GM18511 (cell line): ENCODE measurements around the gene NKD1.
"Not testable (repeated sequence)": the region's sequence is repeated elsewhere in the genome, so short reads cannot be mapped to it uniquely, and the experiment has no call there.

ENCODE experiments used
- ATAC-seq: cut with Tn5 transposase; IDR thresholded peaks from one replicate; pipeline ENCODE4 v1.9.1; 2021; ENCODE audit warnings: mild to moderate bottlenecking, moderate library complexity; ENCODE audit not compliant: unreplicated experiment

NKD1 gene

GRCh38 chr16:50548125-50548908 is at the start of gene NKD1:
NKD1 (plus strand) TSS chr16:50548396; CDS start chr16:50548554, 158 bp downstream.
- peak; percentile 86 for ATAC-seq

GRCh38 chr16:50498431-50499155 is 49.6 kb upstream of the NKD1 start:
- no peak for ATAC-seq

- no peak for ATAC-seq
Observed at GRCh38 chr16:50499254-50499653, 48.9 kb upstream of the NKD1 start.

- no peak for ATAC-seq
Observed at GRCh38 chr16:50500171-50500874, 47.9 kb upstream of the NKD1 start.

- ATAC-seq: no peak
Observed at GRCh38 chr16:50501251-50501650, 46.9 kb upstream of the NKD1 start.

- ATAC-seq: no peak
Observed at GRCh38 chr16:50501986-50502615, 46.1 kb upstream of the NKD1 start.

GRCh38 chr16:50502616-50503011 is 45.6 kb upstream of the NKD1 start:
- no peak for ATAC-seq

- ATAC-seq: not testable (repeated sequence)
Observed at GRCh38 chr16:50503868-50504531, 44.2 kb upstream of the NKD1 start.

GRCh38 chr16:50505115-50505514 is 43.1 kb upstream of the NKD1 start:
- ATAC-seq: no peak

- no peak for ATAC-seq
Observed at GRCh38 chr16:50505714-50506542, 42.3 kb upstream of the NKD1 start.

GRCh38 chr16:50506543-50506937 is 41.7 kb upstream of the NKD1 start:
- ATAC-seq: no peak

GRCh38 chr16:50507397-50507796 is 40.8 kb upstream of the NKD1 start:
- ATAC-seq: no peak

- ATAC-seq: no peak
Observed at GRCh38 chr16:50509521-50510341, 38.5 kb upstream of the NKD1 start.

- no peak for ATAC-seq
Observed at GRCh38 chr16:50515218-50515617, 33.0 kb upstream of the NKD1 start.

GRCh38 chr16:50516401-50516800 is 31.8 kb upstream of the NKD1 start:
- no peak for ATAC-seq

- ATAC-seq: no peak
Observed at GRCh38 chr16:50516890-50517289, 31.3 kb upstream of the NKD1 start.

- ATAC-seq: no peak
Observed at GRCh38 chr16:50517450-50518252, 30.5 kb upstream of the NKD1 start.

- no peak for ATAC-seq
Observed at GRCh38 chr16:50519001-50519400, 29.2 kb upstream of the NKD1 start.
